GM15510 (cell line): ENCODE results near the gene CRACR2B.
A peak's percentile ranks its signal among the peaks of the same experiment; 100 is the strongest.

Experiments used
- POLR2A ChIP-seq: IDR thresholded peaks from 3 replicates; pipeline ENCODE4 v1.6.1; 2011; ENCODE audit warnings: borderline replicate concordance; ENCODE audit not compliant: insufficient read length; ENCODE audit errors: extremely low read depth

Gene CRACR2B

DNA sequence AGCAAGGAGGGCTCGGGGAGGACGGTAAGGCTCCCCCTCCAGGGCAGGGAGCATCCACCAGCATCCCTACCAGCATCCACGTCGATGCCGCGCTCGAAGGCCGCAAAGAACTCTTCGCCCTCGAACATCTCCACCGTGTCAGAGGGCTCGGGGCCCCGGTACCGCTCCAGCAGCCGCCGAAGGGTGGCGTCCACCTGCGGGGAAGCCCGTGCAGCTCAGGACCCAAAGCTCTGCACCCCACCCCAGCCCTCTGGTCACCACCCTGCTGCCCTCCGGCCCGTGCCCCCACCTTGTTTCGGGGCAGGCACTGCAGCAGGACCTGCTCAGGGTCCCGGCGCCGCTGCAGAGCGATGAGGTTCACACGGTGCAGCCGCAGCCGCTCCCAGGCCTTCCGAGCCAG is 27.2 kb upstream of the CRACR2B start:
- TF ChIP-seq POLR2A, result no peak

DNA sequence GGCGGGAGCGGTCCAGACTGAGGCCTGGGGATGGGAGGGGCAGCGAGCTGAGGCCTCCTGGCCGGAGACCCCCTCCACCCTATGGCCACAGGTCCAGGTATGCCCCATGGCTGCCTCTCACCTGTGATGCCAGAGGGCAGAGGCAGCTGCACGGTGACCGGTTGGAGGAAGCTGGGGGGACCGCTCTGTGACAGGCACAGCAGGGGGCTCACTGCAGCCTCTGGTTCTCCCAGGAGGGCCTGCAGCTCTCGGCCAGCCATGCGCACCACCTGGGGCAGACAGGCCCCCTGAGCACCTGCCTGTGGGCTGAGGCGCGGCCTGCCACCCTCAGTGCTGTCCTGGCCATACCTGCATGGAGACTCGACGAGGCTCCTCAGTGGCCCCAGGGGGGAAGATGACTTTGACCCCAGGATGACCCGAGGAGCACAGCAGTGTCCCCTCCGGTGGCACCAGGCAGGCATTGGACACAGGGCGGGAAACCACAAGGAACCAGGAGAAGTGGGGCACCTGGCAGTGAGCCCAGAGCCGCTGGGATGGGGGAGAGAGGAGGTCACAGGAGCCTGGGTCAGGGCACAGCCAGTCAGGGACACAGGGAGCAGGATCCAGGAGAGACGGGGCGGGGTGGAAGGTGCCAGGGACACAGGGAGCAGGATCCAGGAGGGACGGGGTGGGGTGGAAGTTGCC is 26.5 kb upstream of the CRACR2B start:
- no peak for TF ChIP-seq POLR2A

DNA sequence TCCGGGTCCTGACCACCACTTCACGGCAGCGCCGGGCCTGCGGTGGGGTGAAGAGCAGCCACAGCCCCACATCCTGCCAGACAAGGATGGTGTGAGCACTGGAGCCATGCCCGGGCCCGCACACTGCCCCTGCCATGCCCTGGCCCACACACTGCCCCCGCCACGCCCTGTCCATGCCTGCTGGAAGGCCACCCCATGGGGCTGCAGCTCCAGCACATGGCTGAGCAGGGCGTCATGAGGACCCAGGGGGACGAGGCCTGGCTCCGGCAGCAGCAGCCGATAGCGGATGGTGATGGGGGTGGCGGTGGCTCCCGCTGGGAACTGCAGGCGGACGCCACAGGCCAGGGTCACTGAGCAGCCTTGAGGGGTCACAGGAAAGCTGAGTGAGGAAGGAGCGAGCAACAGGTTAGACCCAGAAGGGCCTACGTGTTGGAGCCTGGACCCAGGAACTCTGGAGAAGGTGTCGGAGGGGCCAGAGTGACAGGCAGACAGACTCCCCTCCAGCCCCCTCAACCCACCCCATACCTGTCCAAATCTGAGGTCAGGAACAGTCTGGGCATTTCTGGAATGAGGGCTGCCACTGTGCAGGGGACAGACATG is 25.6 kb upstream of the CRACR2B start:
- no peak for TF ChIP-seq POLR2A

DNA sequence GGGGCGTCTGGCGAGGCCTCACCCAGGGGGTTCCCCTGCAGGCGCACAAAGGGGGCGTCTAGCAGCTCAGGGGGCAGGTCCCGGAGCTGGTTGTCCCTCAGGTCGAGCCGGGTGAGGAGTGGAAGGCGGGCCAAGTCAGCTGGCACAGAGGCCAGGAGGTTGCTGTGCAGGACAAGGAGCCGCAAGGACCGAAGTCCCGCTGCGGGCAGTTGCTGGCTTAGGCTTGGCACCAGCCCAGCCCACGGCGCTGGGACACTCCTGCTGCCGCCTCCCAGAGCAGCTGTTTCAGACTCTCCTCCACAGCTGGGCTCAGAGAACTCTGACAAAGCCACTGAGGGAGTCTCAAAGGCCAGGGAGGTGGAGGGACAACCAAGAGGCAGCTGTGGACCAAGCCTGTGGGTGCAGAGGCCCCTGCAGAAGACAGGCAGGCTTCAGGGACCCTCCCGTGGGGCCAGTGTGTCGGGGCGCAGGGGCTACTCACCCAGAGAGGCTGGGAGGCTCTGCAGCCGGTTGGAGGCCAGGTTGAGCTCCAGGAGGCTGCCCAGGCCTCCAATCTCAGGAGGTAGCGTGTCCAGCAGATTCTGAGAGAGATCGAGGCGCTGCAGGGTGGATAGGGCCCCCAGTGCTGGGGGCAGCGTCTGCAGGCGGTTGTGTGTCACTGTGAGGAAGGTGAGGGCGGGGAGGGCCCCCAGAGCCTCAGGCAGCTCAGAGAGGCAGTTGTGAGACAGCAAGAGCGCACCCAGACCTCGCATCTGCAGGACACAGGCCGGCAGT is 24.8 kb upstream of the CRACR2B start:
- TF ChIP-seq POLR2A, result no peak

DNA sequence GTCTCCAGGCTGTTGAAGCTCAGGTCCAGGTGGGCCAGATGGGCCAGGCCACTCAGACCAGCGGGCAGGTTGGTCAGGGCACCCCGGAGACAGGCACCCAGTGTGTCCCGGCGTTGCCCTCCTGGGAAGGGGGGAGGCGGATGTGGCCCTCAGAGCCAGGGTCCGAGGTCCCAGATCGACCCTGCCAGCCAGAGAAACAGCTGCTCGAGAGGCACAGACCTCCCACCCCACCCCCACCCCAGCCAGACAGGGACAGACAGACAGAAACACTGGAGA is 24.3 kb upstream of the CRACR2B start:
- no peak for TF ChIP-seq POLR2A

DNA sequence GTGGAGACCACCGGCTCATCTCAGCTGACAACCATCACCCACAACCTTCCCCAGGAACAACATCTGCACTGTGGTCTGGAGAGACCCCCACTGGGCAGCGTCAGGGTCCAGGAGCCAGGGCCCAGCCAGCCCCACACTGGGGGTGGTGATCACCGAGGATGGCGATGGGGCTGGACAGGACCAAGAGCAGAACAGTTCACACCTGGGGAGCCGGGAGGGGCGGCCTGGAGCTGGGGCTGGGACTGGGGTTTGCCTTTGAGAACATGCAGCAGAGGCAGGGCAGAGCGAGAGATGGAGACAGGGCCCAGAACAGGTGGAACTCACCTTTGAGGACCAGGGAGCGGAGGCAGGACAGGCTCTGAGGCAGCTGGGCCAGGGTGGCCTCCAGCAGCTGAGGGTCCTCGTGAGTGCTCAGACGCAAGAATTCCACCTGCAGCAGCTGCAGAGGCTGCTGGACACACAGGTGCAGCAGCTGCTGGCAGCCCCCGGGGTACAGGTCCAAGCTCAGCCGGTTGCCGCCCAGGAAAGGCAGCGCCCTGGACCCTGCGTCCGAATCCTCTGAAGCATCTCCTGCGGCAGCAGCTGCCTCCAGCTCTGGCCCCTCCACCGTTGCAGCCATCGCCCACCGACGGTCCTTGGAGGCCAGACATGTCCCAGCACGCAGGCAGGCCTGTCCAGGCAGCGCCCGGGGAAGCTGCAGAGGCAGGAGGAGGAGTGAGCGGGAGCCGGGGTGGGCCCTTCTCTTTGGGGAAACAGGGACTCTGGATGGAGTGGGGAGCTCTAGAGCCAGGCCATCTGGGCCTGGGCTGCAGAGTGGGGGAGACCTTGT is 23.7 kb upstream of the CRACR2B start:
- no peak for TF ChIP-seq POLR2A

DNA sequence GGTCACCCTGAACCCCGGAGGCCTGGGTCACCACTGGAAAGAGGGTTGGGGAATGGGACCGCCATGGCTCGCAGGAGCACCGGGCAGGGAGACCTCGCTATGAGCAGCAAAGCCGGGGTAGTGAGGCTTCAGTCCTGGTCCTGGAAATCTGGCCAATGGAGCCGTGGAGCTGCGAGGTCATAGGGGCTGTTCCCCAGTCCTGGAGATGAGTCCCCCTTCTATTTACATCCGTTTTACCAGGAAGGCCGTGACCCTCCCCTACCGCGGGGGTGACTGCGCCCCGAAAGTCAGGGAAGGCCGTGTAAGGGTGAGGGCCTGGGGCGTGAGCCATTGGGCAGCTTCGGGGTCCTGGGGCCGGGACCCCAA is 23.1 kb upstream of the CRACR2B start:
- TF ChIP-seq POLR2A, result no peak

DNA sequence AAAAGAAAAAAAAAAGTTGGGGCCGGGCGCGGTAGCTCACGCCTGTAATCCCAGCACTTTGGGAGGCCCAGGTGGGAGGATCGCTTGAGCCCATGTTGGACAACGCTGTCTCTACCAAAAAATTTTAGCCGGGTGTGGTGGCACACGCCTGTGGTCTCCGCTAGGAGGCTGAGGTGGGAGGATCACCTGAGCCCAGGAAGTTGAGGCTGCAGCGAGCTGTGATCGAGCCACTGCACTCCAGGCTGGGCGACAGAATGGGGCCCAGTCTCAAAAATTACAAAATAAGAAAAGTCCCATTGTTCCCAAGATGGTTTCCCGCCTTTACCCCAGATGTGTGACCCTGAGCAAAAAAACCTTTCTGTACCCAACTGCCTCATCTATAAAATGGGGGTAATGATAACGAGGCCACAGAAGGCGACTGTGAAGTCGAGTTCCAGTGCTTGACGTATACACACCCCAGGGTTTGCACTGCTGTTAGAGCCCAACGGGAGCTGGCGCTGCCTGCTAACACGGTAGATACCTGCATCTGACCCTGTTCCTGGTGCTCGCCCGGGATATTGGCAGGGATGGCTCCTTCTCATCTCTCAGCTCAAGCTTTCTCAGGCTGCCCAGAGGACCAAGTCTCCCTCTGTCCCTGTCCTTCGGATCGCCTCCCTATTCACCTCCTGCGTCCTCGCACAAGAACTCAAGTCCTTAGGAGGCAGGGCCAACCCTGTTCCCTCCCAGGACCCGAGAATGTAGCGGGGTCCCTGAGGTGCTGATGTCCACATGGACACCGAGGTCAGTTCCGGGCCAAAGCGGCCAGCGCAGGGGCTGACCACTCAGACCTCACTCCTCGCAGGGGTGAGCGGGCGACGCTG is 19.1 kb upstream of the CRACR2B start:
- TF ChIP-seq POLR2A, result no peak

DNA sequence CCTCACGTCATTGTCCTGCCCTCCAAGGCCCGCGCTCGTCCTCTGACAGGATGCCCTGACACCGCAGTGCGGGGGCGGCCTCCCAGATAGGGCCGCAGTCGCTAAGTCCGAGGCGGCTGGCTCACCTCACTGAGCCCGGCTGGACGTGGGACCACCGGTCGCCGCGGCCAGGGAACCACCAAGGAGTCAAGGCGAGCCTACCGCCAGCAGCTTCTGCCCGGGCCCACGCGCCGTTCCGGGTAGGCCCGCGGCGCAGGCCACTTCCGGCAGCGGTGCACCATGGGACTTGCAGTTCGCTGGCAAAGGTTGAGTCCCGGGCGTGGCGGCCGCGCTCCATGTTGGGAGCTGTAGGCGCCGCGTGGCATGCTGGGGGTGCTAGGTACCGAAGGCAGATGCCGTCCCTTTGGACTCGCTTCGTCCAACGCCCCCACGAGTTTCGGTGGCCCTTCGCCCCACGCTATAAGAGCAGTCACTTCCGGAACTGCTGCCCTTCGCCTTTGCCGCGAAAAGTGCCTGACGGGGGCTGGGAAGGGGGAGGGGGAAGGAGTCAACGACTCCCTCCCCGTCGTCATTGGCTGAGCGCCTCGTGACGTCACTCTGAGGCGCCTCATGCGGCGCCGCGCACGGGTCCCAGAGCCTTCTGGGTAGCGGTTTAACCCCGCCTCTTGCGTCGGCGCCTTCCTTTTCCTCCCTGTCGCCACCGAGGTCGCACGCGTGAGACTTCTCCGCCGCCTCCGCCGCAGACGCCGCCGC is 18.3 kb upstream of the CRACR2B start, which contains the start of gene RPLP2:
RPLP2 (plus strand) TSS at position 681 of the 753 bp plus-strand sequence. CDS start 268 bp downstream, outside the sequence.
- peak; percentile 91 for TF ChIP-seq POLR2A

DNA sequence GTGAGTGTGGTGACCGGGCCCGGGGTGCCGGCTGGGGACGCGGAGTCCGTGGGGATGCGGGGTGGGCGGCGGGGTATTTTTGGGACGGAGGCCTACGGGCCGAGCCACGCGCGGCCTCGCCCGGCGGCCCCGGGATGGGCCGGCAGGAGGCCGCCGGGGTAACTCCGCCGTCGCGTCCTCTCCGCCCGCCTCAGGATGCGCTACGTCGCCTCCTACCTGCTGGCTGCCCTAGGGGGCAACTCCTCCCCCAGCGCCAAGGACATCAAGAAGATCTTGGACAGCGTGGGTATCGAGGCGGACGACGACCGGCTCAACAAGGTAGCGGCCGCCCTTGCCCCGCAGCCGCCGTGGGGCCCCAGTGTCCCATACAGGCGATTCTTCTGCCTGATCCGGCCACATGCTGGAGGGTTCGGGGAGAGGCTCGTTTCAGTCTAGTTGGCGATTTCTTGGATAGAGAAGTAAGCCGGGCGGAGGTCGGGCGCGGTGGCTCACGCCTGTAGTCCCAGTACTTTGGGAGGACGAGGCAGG is 17.6 kb upstream of the CRACR2B start:
- no peak for TF ChIP-seq POLR2A

DNA sequence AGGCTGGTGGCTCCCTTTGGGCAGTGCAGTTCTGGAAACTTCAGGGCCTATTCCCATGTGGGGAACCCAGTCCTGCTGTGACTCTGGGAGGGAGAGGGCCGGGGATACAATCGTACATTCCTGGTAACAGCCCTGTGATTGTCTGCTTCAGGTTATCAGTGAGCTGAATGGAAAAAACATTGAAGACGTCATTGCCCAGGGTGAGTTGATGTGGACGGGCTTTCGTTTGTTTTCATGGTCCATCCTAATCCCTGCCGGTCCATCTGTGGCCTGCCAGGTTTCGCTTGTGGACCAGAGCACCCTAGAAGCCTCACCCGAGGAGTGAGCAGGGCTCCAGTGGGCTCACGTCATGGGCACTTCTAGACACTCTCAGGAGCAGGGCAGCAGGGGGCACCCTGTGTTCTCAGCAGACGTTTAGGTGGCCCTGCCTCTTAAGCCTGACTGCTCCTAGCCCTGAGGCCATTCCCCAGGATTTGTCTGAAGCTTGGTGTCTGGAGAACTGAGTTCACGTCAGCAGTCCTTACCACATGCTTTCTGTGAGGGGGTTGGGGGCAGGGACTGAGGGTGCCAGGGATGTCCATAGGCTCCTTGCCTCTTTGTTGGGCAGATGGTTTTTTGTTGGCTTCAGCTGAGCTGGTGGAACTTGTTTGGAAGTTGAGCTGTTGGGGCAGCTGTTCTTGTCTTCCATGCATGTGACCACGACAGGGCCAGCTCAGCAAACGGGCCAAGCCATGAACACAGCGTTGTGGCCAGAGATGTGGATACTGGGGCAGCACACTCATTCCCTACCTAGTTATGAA is 16.1 kb upstream of the CRACR2B start:
- TF ChIP-seq POLR2A, result no peak

DNA sequence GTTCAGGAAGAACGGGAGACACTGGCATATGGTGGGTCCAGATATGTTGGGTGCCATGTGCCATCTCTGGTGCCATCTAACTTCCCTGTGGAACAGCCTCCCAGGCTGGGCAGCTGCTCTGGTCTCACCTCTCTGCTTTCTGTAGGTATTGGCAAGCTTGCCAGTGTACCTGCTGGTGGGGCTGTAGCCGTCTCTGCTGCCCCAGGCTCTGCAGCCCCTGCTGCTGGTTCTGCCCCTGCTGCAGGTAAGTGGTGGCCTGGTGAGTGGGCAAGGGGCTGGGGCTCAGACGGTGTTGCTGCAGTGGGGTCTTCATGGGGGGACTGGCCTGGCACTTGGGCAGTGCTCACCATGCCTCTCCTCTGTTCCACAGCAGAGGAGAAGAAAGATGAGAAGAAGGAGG is 15.3 kb upstream of the CRACR2B start:
- no peak for TF ChIP-seq POLR2A

DNA sequence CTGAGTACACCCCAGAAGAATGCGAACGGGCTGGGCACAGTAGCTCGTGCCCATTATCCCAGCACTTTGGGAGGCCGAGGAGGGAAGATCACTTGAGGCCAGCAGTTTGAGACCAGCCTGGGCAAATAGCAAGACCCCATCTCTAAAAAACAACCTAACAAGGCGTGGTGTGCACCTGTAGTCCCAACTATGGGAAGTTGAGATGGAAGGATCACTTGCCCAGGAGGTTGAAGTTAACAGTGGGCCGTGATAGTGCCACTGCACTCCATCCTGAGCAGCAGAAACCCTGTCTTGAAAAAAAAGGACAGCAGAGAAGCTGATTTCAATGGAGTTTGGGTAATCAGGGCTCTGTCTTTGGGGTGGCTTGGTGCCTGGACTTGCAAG is 14.7 kb upstream of the CRACR2B start:
- no peak for TF ChIP-seq POLR2A

DNA sequence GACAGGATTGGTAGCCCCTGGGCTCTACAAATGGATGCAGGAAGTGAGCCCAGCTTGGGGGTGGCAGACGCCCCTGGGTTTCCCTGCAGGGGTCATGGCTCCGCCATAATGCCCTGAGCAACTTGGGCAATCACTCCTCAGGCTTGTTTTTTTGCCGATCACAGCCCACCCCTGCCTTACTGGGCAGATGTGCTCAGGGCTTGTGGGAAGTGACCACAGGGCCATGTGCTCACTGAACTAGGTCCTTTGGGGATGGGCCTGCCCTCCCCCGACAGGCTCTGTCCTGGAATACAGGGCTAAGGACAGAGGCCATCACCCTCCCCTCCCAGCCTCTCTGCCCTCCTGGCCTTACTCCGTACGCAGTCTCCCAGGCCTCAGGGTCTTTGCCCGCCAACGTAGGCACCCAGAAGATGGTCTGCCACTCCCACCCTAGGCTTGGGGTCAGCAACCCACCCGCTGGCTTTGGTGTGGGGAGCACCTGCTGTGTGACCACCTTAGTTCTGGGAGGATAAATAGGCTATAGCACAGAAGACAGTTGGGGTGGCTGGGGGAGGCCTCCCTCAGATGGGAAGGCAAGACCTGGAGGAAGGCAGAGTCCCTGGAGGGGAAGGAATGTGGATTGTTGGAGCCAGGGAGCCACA is 14.1 kb upstream of the CRACR2B start:
- no peak for TF ChIP-seq POLR2A
